ENCODE data around the gene CTDNEP1.

CTDNEP1 gene

DNA sequence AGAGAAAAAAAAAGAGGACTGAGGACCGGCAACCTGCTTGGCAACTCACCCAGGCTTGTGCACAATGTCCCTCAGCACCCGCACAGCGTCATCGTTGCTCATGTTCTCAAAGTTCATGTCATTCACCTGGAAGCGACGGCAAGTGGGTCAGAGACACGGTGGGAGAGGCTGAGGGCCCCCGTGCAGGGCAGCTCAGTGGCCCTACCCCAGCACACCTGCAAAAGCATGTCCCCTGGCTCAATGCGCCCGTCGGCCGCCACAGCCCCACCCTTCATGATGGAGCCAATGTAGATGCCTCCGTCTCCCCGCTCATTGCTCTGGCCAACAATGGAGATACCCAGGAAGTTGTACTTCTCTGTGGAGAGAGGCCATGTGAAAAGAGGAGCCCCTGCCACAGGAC lies 22.6 kb downstream of the CTDNEP1 start:
- no peak for DNase-seq (ENCODE audit: low spot score)

DNA sequence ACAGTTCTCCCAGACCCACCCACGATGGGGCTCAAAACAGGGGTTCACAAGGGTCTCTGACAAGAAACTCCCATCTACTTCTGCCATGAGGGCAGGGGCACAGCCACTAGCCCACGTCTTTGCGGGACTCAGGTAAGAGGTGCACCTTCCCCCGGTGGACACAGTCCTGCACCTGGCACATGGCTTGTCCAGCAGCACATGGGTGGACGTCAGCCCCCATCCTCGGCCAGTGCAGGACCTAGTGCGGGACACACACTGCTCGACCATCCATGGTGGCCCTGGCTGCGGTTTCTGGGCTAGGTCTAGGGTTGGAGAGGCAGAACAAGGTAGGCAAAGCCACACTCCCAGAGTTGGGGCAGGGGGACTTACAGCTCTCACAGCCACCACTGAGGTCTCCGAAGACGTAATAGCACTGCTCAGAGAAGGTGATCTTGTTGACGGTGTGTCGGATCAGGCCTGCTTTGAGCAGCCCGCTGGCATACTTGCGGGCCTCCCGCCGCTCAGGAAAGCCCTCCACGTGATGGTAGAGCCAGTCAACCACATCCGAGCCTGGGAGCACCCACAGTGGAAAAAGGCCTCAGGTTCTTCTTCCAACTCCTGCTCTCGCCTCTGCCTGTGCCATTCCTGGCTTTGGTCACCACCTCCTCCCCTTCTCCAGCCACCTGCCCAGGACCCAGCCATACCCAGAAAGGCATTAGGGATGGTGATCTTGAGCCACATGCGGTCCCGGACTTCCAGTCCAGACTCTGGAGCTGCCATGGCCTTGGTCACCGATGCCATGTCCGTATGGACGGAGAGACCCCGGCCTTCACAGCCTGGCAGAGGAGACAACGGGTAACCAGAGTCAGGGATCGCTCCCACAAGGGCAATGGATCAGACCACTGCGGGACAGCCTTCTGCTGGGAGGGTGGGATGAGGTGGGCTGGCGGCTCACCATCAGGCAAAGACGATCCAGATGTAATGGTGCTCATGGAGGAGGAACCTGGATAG lies 24.5 kb downstream of the CTDNEP1 start:
- DNase-seq (ENCODE audit: low spot score) = no peak

DNA sequence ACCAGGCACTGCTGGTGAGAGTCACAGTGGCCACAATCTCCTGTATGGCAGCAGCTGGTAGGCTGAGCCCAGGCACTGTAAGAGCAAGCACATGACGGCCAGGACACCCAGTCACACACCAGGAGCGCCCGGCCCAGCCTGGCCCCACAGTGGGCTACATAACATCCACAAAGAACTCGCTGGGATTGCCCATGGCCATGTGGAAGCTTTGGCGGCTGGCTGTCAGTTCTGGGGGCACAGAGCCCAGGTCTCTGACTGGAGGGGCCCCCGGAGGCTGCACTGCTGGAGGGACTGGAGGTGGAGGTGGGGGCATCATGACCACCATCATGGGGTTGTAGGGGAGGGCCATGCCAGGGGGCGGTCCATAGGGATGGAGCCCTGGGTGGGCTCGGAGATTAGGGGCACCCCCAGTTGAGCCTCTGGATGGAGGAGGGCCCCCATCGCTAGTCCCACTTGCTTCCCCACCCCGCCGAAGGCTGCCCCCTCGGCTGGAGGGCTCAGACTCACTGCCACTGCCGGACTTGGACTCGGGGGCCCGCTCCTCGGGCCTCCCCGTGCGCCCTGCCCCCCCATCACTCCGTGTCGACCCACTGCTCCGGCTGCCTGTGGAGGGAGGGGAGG lies 25.7 kb downstream of the CTDNEP1 start:
- no peak for DNase-seq (ENCODE audit: low spot score)

DNA sequence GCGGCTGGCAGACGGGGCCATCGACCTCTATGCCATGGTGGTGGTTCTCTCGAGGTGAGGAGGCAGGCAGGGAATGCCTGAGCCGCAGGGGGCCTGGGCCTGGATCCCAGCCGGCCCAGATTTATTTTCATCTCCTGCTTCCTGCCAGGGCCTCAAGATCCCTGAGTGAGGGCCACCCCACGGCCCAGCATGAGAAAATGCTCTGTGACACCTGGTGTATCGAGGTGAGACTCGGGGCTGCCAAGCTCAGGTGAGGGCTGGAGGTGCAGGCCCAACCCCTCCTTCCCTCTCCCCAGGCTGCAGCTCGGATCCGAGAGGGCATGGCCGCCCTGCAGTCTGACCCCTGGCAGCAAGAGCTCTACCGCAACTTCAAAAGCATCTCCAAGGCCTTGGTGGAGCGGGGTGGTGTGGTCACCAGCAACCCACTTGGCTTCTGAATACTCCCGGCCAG lies 26.8 kb downstream of the CTDNEP1 start:
- DNase-seq (ENCODE audit: low spot score) = no peak

DNA sequence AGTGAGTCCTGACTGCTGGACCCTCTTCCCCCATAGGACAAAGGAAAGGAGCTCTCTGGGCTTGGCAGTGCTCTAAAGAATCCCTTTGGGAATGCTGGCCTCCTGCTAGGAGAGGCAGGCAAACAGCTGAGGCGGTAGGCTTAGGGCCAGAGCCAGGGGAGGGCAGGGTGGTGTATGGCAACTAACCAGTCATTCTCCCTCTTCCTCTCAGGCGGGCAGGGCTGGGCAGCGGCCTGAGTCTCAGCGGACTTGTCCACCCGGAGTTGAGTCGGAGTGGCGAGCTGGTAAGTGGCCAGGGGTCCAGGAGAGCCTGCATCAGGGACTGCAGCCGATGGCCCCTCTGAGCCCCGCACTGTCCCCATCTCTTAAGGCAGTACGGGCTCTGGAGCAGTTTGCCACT lies 27.4 kb downstream of the CTDNEP1 start:
- DNase-seq (ENCODE audit: low spot score) = no peak

DNA sequence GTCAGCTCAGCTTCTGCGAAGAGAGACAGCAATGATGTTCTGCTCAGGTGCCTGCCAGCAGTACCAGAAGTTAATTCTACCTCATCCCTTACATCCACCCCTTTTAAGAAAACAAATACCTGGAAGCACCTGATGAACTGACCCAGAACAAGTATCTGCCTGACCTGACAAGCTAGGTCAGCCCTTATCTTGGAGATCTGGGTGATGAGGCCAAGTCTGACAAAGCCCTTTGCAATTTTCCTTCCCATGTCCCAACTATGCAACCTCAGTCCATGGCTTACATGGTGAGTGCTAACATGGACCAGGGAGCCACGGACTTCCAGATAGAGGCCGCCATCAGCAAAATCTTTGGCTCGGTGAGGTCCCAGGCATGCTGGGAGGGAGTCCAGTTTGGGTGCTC lies 28.2 kb downstream of the CTDNEP1 start:
- no peak for DNase-seq (ENCODE audit: low spot score)

DNA sequence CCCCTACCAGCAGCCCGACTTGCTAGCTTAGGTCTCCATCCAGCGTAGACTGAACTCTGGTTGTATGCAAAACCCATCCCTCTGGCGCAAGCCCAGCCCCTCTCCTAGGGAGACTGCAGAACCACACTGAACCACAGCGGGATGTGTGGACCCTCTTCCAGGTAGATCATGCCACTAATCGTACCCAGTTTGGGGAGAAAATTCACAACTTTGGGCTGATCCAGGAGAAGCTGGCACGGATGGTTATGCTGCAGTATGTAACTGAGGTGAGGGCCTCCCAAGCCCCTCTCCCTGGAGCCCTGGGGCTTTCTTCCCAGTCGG lies 28.6 kb downstream of the CTDNEP1 start:
- no peak for DNase-seq (ENCODE audit: low spot score)

DNA sequence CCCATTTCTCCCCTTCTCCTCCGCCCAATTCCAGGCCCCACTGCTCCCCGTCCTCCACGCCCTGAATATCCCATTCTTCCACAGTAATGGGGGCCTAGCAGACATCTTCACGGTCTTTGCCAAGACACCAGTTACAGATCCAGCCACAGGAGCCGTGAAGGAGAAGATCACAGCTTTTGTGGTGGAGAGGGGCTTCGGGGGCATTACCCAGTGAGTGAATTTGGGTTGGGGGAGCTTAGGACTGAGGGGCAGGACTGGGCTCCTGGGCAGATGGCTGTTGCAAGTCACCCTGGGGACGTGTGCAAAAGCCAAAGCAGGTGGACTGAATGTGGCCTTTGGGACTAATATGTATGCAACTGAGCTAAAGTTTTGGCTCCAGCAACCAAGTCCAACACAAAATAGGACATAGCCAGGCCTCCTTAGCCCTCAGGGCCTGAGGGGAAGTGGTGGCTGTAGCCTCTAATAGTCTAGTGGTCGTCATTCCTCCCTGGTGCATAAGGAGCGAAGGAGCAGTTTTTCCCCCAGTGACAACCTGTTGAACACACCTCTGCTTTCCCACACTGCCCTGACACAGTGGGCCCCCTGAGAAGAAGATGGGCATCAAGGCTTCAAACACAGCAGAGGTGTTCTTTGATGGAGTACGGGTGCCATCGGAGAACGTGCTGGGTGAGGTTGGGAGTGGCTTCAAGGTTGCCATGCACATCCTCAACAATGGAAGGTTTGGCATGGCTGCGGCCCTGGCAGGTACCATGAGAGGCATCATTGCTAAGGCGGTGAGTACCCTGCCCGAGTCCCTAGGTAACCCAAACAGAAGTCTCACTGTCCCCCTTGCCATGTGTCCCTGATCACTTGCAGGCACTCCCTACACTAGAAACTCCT lies 29.2 kb downstream of the CTDNEP1 start:
- DNase-seq (ENCODE audit: low spot score) = no peak

DNA sequence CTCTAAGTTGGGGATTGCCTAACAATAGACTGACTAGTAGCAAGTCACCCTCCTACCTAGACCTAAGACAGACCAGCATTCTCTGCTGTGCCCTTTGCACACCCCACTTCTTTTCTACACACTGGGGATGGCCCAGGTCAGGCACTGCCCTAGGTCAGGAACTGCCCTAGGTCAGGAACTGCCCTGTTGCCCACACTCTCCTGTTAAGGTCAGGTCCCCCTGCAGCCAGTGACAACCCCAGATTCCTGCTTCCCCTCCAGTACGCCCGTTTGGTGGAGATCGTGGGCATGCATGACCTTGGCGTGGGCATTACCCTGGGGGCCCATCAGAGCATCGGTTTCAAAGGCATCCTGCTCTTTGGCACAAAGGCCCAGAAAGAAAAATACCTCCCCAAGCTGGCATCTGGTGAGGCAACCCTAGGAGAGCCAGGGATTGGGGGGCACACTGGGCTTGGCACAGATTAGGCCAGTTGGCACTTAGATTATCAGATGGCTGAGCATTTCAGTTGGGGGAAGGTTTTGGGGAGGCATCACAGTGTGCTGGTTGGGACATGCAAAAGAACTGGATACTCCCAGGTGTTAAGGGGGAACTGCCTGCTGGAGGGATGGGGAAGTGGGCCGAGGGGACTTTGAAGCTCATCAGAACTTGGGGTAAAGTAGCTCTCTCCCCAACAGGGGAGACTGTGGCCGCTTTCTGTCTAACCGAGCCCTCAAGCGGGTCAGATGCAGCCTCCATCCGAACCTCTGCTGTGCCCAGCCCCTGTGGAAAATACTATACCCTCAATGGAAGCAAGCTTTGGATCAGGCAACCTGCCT lies 30.0 kb downstream of the CTDNEP1 start:
- DNase-seq (ENCODE audit: low spot score) = no peak

DNA sequence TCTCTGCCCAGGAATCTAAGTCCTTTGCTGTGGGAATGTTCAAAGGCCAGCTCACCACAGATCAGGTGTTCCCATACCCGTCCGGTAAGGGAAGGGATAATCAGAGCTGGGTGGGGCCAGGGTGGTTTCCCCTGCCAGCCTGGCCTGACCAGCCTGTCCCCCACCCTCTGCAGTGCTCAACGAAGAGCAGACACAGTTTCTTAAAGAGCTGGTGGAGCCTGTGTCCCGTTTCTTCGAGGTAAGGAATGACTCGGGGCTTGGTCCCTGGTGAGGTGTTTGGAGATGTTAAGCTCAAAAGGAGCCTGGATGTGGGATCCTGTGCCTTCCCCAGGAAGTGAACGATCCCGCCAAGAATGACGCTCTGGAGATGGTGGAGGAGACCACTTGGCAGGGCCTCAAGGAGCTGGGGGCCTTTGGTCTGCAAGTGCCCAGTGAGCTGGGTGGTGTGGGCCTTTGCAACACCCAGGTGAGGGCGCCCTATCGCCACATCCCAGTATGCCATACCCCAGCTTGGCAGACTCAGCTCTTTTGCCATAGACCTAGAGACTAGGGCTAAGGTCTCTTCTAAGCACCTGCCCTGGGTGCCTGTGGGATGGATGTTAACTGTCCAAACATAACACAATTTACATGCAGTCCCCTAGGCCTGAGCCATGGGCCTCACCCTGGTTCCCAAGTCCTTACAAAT lies 30.8 kb downstream of the CTDNEP1 start:
- no peak for DNase-seq (ENCODE audit: low spot score)

DNA sequence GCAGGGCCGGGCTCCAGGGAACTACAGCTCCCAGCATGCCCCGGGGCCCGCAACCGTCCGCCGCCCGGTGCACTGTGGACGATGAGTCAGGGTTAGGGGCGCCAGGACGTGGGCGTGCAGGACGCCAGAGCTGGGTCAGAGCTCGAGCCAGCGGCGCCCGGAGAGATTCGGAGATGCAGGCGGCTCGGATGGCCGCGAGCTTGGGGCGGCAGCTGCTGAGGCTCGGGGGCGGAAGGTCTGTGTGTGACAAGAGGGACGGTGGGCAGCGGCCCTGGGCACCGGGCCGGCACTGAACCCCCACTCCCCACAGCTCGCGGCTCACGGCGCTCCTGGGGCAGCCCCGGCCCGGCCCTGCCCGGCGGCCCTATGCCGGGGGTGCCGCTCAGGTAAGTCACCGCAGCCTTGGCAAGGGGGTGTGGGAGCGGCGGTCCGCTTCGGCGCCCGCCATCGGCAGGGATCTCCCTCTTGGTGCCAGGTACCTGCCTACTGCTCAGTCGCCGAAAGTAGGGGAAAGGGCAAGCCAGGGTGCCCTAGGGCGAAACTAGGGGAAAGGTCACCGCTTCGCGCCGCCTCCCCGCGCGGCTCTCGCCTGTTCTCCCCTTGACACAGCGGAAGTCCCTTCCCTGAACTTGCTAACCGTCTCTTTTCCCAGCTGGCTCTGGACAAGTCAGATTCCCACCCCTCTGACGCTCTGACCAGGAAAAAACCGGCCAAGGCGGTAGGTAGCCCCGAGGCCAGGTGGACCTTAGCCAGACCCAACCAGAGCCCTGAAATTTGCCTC lies 31.5 kb downstream of the CTDNEP1 start, which contains the start of the genes ACADVL and DLG4:
TSS of gene ACADVL (plus strand) at position 127 of the 781 bp plus-strand sequence. CDS start at position 174, 47 bp downstream.
TSS of gene DLG4 (minus strand) at position 25 of the 781 bp plus-strand sequence.
- DNase-seq (ENCODE audit: low spot score) = no peak

DNA sequence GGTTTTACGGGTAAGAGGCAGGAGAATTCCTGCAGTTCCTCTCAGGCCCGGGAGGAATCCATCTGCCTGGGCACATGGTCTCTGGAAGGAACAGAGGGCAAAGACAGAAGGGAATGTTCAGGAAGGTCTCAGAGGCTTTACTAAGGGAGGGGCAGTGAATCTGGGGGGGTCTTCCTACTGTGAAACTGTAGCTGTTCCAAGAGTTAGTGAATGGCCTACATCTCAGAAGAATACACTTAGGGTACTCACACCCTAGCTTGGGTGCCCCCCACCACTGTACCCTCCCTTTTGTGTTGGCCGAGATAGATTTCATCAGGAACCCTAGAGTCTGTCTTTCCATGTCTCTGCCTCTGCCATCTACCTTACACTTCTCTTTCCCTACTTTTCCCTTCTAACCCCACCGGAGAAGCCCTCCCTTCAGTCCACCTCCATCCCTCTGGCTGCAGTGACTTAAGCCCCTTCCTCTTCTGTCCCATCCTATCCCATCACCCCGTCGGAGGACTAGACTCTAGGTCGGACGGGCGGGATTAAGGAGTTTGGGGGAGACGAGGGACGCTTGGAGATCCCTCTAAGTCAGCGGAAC lies 32.2 kb downstream of the CTDNEP1 start:
- DNase-seq (ENCODE audit: low spot score) = no peak

DNA sequence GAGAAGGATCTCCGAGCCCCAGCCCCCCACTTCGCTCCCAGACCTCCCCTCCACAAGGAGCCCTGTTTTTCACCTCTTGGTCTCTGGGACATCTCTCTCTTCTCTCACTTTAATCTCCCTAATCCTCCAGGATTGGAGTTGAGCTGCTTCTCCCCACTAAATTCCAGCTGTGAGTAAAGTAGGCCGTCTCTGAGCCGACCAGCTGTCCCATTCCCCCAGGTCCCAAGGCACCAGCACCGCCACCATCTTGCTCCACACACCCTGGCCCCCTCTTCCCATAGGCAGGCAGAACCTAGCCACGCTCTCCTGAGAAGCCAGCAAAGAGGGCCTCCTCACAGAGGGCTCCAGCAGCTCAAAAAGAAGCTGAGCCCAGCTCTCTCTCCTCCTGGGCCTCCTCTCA lies 32.8 kb downstream of the CTDNEP1 start:
- no peak for DNase-seq (ENCODE audit: low spot score)

DNA sequence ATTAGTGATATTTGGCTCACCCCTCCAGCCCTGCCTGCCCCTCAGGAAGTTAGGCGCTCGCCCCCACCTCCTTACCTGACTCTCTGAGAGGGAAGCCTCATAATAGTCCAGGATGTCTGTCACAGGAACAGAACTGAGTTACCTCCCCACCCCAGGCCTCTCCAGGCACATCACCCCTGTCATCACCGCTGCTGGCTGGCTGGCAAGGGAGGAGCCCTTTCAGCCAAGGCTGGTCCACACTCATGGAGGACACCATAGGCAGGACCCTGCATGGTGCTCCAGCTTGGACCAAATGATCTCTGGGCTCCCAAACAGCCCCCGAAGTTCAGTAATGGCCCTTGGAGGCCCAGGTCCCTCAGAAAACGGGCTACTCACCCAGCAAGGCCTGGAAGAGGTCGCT lies 33.4 kb downstream of the CTDNEP1 start:
- no peak for DNase-seq (ENCODE audit: low spot score)

DNA sequence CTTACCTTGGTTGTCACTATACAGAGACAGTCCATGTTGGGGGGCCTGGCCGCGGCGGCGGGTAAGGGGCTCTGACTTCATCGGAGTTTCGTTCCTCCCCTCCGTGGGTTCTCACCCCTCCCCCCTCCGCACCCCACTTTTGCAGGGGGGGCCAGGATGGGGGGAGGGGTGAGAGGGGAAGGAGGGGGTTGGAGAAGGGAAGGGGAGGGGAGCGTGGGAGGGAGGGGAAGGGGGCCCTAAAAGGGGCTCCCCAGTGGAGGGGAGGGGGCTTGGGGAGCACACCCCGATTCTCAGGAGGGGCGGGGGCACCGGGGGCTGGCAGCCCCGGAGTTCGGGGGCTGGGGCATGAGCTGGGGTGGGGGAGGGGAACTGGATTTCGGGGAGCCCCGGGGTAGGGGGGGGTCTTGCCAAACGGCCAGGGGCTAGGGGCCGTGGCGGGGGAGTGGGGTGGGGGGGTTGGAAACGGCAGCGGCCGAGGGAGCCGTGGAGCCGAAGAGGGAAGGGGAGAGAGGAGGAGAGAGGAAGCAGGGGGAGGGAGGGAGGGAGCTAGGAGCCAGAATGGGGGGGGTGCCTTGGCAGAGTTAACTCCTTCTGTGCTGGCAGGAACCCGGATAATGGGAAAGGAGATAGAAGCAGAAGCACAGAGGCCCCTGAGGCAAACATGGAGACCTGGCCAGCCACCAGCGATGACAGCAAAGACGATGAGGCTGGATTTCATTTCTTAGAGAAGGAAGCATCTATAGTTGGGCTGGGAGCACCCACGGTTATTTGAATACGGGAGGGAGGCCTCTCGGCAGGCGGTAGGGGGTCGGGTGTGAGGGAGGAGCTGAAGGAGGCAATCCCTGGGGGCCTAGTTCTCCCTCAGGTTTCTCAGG lies 34.2 kb downstream of the CTDNEP1 start:
- no peak for DNase-seq (ENCODE audit: low spot score)

DNA sequence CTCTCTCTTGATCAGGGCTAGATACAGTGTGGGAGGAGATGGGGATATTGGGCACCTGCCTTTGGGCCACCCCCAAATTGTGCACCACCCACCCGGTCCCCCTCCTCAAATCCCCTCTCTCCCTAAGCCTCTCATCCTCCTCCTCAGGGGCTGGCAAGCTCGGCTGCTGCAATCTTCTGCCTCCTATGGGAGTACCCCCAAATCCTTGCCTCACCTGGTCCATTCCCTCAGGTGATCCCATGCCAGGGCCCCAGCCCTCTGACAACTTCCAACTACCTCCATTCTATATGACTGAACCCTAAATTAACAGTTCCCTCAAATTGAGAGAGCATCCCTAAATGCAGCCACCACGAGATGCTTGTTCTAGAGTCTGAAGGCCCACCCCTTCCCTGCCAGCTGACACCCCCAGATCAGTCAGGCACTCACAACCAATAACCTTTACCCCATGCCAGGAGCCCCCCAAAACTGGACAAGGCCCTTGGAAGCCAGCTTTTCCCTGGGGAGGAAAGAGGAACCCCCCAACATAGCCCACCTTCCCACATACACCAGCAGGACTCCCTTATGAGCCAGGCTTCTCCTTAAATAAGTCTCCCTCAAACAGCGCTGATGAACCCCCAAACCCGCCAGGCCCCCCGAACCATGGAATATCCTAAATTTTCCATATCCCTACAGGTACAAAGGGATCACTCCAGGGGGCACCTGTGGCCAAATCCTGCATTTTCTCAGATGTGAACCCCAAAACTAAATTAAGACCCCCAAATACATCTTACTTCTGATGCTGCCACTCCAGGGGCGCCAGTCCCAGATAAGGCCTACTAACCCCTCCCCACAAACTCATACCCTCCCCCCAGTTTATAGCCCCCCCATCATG lies 35.1 kb downstream of the CTDNEP1 start:
- DNase-seq (ENCODE audit: low spot score) = no peak

DNA sequence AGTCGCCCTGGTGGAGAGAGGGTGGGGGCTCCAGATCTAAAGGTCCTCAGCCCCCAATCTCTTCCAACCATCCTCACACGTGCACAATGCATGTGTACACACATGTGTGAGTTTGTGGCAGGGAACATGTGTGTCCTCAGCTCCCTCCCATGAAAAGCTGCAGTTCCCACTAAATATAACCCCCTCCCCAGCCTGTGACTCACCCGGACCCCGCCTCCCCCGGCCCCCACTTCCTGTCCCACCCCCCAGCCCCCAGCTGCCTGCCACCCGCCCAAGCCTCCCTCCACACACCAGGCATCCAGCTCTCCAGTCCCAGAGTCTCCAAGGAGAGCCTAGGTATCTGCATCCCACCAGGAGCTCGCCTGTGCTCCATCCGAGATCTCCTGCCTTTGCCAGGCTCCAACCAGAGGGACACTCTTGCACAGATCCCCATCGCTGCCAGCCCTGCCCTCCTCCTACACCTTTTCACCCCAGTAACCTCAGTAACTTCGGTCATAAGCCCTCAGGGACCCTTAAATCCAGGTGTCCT lies 35.8 kb downstream of the CTDNEP1 start:
- DNase-seq (ENCODE audit: low spot score) = no peak
